GM21717 (cell line): ENCODE data around the gene ITCH.
"Not testable (repeated sequence)": the region's sequence is repeated elsewhere in the genome, so short reads cannot be mapped to it uniquely, and the experiment has no call there.

Experiments
- ATAC-seq: cut with Tn5 transposase; IDR thresholded peaks from one replicate; pipeline ENCODE4 v1.9.1; 2021; ENCODE audit warnings: mild to moderate bottlenecking, moderate library complexity; ENCODE audit not compliant: unreplicated experiment

Gene ITCH

DNA sequence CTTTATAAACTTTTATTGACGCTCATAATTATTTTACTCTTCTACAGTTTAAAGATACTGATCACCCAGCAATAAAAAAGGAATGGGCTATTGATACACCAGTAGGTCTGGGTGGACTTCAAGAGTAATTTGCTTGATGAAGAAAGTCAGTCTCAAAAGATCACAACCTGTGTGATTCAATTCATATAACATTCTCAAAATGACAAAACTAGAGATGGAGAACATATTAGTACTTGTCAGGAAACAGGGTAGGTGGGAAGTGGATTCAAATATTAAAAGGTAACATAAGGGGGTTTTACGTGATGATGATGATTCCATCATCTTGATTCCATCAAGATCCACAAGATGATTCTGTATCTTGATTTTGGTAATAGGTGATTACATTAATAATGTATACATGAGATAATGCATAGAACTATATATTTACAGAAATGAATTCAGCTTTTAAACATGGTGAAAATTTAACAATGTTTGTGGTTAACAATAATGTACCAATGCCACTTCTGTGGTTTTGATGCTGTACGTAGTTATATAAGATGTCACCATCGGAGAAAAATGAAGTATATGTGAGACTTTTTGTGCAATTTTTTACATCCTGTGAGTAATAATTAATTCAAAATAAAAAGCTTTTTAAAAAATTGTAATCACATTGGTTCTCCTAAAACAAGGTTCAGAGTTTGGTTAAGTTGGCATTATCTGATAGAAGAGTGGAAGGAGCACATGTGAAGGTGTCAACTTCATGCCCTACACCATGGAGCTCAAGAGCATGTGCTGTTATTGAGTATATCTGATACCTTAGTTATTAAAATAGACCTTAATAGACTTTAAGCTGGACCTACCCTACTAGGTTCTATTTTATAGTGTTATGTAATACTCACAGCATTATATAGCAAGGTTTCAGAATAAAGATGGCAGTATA, 86.9 kb downstream of the ITCH start:
- ATAC-seq: no peak

DNA sequence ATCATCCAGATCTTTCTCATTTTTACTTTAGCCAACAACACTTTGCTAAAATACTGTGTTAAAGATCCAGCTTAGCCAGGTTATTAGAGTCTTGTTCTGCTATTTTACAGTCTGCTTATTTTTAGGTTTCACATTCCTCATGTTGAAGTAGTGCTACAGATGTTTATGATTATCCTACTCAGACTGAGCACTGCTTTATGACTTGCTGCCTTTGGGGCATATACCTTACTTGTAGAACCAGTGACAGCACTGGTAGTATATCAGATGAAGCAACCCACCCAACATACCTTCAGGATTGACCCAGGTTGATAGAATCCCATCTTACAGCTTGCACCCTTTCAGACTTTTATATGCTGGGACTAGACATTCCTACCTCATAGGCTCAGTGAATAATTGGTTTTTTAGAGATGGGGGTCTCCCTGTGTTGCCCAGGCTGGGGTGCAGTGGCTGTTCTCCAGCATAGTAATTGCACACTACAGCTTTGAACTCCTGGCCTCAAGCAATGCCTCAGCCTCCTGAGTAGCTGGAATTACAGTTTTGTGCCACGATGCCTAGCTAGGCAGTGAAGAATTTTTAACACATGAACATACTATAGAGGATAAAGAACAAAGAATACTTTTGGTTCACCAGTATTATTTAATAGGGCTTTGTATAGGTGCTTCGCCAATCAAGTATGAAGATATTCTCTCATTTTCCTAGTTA, 89.4 kb downstream of the ITCH start:
- ATAC-seq: no peak

- no peak for ATAC-seq
Observed at GRCh38 chr20:34458631-34459030, 95.6 kb downstream of the ITCH start.

DNA sequence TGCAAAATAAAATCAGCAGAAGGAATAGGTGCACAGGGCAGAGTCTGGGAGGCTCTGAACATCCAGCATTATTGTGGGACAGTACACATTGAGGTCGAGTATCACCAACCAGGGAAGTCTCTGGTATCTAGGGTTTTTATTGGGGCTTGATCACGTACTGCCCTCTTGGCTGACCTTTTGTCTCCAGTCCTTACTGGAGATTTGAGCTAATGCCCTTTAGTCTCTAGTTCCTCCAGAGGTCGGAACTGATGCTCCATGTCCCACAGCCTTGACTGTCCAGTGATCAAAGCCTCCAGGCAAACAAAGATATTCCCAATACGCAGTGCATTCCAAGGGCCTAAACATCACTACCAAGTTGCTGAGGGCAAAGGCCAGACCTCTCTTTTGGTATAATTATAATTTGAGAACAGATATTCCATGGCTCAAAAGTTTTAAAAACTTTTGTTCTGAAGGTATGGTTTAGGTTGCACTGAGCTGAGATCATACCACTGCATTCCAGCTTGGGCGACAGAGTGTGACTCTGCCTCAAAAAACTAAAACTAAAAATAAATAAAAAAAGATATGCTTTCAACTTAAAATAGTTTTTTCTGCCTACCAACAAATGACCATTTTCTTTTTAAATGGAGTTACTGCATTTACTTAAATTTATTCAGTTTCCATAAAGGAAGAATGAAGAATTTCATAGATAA, 96.3 kb downstream of the ITCH start:
- no peak for ATAC-seq

- ATAC-seq: no peak
Observed at GRCh38 chr20:34461779-34462087, 98.7 kb downstream of the ITCH start.

DNA sequence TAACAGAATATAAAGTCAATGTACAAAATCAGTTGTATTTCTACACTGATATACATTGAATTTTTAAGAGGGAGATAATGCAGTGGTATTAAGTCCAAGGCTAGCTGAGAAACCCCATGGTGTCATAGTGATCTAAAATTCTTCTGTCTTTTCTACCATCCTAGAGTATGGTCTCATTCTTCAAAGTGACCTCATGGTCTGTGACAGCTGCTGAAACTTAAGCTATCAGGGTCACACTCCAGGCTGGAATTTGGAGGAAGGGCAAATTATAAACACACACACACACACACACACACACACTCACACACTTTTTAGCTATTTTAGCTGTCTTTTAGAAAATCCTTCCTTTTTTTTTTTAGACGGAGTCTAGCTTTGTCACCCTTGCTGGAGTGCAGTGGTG, 105.9 kb downstream of the ITCH start:
- ATAC-seq: no peak

- no peak for ATAC-seq
Observed at GRCh38 chr20:34472246-34472925, 109.3 kb downstream of the ITCH start.

- ATAC-seq: no peak
Observed at GRCh38 chr20:34473262-34473883, 110.3 kb downstream of the ITCH start.

- no peak for ATAC-seq
Observed at GRCh38 chr20:34475979-34476736, 113.1 kb downstream of the ITCH start.

DNA sequence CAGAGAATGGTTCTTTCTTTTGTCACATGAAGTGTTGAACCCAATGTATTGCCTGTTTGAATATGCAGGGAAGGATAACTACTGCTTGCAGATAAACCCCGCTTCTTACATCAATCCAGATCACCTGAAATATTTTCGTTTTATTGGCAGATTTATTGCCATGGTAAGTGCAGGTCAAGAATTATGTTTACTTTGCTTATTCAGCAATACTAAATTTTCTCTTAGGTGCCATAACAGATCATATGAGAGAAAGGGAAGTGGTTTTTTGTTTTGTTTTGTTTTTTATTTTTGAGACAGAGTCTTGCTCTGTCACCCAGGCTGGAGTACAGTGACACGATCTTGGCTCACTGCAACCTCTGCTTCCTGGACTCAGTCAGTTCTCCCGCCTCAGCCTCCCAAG, 116.6 kb downstream of the ITCH start:
- no peak for ATAC-seq

DNA sequence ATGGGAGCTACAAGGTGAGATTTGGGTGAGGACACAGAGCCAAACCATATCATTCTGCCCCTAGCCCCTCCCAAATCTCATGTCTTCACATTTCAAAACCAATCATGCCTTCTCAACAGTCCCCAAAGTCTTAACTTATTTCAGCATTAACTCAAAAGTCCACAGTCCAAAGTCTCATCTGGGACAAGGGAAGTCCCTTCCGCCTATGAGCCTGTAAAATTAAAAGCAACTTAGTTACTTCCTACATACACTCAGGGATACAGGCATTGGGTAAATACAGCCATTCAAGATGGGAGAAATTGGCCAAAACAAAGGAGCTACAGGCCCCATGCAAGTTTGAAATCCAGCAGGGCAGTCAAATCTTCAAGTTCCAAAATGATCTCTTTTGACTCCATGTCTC, 119.1 kb downstream of the ITCH start:
- ATAC-seq: not testable (repeated sequence)

DNA sequence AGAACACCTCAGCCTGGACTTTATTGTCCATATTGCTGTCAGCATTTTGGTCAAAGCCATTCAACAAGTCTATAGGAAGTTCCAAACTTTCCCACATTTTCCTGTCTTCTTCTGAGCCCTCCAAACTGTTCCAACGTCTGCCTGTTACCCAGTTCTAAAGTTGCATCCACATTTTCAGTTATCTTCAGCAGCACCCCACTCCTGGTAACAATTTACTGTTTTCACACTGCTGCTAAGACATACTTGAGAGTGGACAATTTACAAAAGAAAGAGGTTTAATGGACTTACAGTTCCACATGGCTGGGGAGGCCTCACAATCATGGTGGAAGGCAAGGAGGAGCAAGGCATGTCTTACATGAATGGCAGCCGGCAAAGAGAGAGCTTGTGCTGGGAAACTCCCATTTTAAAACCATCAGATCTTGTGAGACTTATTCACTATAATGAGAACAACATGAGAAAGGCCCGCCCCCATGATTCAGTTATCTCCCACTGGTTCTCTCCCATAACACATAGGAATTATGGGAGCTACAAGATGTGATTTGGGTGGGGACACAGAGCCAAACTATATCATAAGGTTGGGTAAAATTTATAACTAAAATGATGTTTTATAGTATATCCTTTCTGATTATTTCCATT, 120.6 kb downstream of the ITCH start:
- ATAC-seq: not testable (repeated sequence)

DNA sequence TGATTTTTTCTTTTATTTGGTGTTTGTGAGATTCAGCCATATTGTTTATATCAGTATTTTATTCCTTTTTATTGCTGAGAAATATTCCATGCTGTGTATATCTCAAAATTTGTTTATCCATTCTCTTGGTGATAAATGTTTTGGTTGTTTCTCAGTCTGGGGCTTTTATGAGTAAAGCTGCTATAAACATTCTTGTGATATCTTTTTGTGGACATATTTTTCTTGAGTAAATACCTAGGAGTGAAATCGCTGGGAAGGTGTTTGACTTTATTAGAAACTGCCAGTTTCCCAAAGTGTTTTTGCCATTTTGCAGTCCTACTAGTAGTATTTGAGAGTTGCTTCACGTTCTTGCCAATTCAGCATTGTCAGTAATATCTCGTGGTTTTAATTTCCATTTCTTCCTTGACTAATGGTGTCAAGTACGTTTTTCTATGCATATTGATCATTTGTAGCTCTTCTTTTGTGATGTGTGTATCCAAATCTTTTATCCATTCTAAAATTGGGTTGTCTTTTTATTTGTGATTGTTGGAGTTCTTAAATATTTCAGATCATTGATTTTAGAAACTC, 122.1 kb downstream of the ITCH start:
- ATAC-seq: no peak

GRCh38 chr20:34491226-34491931, 128.3 kb downstream of the ITCH start:
- ATAC-seq: no peak

DNA sequence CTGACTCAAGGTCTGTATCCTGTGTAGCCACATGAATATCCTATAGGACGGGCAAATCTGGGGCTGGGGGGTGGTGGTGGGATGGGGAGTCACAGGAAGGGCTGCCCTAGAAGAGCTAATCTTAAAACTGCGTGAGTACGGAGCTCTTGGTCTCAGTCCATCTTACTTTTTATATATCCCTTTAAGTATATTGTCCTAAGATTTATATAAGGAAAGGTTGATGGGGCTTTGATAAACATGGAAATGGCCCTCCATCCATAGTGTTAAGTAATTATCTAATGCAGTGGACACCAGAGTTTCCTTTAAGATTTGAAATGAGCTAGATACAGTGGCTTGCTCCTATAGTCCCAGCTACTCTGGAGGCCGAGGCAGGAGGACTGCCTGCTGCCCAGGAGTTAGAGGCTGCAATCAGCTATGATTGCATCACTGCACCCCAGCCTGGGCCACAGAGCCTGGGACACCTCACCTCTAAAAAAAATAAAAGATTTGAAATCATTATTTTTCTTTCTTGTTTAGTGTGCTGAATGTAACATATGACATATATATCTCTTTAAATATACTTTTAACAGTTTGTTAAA, 128.9 kb downstream of the ITCH start:
- no peak for ATAC-seq

GRCh38 chr20:34493646-34494045, 130.6 kb downstream of the ITCH start:
- ATAC-seq: no peak

- no peak for ATAC-seq
Observed at GRCh38 chr20:34495307-34495706, 132.2 kb downstream of the ITCH start.

GRCh38 chr20:34495916-34496315, 132.8 kb downstream of the ITCH start:
- ATAC-seq: no peak
